ENCODE measurements around the gene DIAPH2.
"Not testable (repeated sequence)": the region's sequence is repeated elsewhere in the genome, so short reads cannot be mapped to it uniquely, and the experiment has no call there.

The DIAPH2 gene

DNA sequence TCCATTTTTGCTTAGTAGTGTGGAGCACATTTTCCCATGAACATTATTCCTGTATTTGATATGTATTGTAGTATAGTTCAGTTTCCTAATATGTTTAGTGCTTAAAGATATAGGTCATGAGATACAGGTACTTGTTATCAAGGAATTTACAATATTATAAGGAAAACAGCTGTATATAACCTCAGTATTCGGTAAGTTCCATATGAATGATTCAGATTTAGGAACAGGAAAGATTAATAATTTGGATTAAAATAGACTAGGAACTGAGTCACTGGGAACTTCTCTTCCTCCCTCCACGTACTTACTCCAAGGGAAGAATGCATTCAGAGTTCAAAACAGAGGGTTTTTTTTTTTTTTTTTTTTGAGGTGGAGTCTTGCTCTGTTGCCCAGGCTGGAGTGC lies 20.0 kb downstream of the DIAPH2 start:
- TF ChIP-seq POLR2A (IDR thresholded peaks at IDR 0.05; ENCODE audit: extremely low read depth, insufficient read length), result no peak
- no peak for TF ChIP-seq MYC (IDR thresholded peaks at IDR 0.05; ENCODE audit: low read depth, low read length)
- TF ChIP-seq, protein P1, sequence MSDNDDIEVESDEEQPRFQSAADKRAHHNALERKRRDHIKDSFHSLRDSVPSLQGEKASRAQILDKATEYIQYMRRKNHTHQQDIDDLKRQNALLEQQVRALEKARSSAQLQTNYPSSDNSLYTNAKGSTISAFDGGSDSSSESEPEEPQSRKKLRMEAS (IDR thresholded peaks at IDR 0.05; ENCODE audit: low read depth, low read length), result no peak
- no peak for TF ChIP-seq CTCF (IDR thresholded peaks at IDR 0.05; ENCODE audit: low read depth, low read length)
- DNase-seq (ENCODE audit: low read depth), result no peak
- no peak overlapping the region for H3K4me3 ChIP-seq (ENCODE audit: low read depth, low read length)

GRCh38 chrX:96705905-96706304 lies 21.3 kb downstream of the DIAPH2 start:
- H3K4me3 ChIP-seq (ENCODE audit: low read depth, low read length), result no peak overlapping the region
- TF ChIP-seq, protein P1 (IDR thresholded peaks at IDR 0.05; ENCODE audit: low read depth, low read length), result no peak
- TF ChIP-seq MYC (IDR thresholded peaks at IDR 0.05; ENCODE audit: low read depth, low read length) (no peak), CTCF (IDR thresholded peaks at IDR 0.05; ENCODE audit: low read depth, low read length) (no peak)
- DNase-seq (ENCODE audit: low read depth), result no peak

- peak; percentile 47 for DNase-seq (ENCODE audit: low read depth)
- H3K4me3 ChIP-seq (ENCODE audit: low read depth, low read length), result no peak overlapping the region
- TF ChIP-seq CTCF (IDR thresholded peaks at IDR 0.05; ENCODE audit: low read depth, low read length) (no peak), MYC (IDR thresholded peaks at IDR 0.05; ENCODE audit: low read depth, low read length) (peak; percentile 74), POLR2A (IDR thresholded peaks at IDR 0.05; ENCODE audit: extremely low read depth, insufficient read length) (no peak)
- TF ChIP-seq, protein P1 (IDR thresholded peaks at IDR 0.05; ENCODE audit: low read depth, low read length), result peak; percentile 88
Measured at GRCh38 chrX:96707804-96708203, 23.2 kb downstream of the DIAPH2 start.

DNA sequence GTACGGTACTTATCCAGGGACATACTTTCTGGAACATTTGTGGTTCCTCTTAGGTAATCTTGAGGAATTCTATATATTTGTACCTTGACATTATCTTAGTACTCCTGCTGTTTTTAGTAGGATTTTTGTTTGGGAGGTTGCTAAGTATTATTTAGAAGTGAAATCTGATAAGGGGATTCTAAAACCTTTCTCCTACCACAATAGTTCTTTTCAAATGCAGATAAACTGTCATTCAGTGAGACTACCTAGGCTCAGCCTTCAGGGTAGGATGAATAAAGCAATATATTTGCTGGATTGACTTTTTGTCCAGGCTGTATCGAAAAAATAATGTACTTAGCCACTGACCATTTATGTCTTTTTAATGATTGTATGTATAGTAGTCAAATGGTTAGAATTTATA lies 25.4 kb downstream of the DIAPH2 start:
- DNase-seq (ENCODE audit: low read depth), result no peak
- H3K4me3 ChIP-seq (ENCODE audit: low read depth, low read length), result no peak overlapping the region
- TF ChIP-seq POLR2A (IDR thresholded peaks at IDR 0.05; ENCODE audit: extremely low read depth, insufficient read length), result no peak
- TF ChIP-seq CTCF (IDR thresholded peaks at IDR 0.05; ENCODE audit: low read depth, low read length), result no peak
- TF ChIP-seq MYC (IDR thresholded peaks at IDR 0.05; ENCODE audit: low read depth, low read length), result no peak
- TF ChIP-seq, protein P1 (IDR thresholded peaks at IDR 0.05; ENCODE audit: low read depth, low read length), result no peak

DNA sequence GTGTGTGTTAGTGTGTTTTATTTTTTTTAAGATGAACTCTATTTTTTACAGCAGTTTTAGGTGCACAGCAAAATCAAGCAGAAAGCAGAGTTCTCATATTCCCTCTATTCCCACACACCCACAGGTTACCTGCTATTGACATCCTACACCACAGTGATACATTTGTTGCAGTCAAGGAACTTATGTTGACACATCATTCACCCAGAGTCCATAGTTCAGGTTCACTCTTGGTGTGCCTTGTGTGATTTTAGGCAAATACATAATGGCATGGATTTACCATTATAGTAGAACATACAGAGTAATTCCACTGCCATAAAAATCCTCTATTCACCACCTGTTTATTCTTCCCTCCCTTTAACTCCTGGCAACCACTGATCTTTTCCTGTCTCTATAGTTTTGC lies 28.7 kb downstream of the DIAPH2 start:
- H3K4me3 ChIP-seq (ENCODE audit: low read depth, low read length), result no peak overlapping the region
- TF ChIP-seq POLR2A (IDR thresholded peaks at IDR 0.05; ENCODE audit: extremely low read depth, insufficient read length) (no peak), CTCF (IDR thresholded peaks at IDR 0.05; ENCODE audit: low read depth, low read length) (no peak), MYC (IDR thresholded peaks at IDR 0.05; ENCODE audit: low read depth, low read length) (no peak)
- TF ChIP-seq, protein P1 (IDR thresholded peaks at IDR 0.05; ENCODE audit: low read depth, low read length), result no peak
- no peak for DNase-seq (ENCODE audit: low read depth)

- peak; percentile 12 for DNase-seq (ENCODE audit: low read depth)
- H3K4me3 ChIP-seq (ENCODE audit: low read depth, low read length), result not testable (repeated sequence)
Measured at GRCh38 chrX:96714393-96714792, 29.8 kb downstream of the DIAPH2 start.

Measured in NB4 (cell line).